Measurements from ENCODE around the gene ZNF428. TPM values are rescaled to one million over a fixed set of nuclear protein-coding genes. Genes with fewer than 3 reads are reported as not detected.

The ZNF428 gene
- total and polyA plus RNA-seq, 8 donors = 12.0 to 55.0 (median 19.4) TPM

DNA sequence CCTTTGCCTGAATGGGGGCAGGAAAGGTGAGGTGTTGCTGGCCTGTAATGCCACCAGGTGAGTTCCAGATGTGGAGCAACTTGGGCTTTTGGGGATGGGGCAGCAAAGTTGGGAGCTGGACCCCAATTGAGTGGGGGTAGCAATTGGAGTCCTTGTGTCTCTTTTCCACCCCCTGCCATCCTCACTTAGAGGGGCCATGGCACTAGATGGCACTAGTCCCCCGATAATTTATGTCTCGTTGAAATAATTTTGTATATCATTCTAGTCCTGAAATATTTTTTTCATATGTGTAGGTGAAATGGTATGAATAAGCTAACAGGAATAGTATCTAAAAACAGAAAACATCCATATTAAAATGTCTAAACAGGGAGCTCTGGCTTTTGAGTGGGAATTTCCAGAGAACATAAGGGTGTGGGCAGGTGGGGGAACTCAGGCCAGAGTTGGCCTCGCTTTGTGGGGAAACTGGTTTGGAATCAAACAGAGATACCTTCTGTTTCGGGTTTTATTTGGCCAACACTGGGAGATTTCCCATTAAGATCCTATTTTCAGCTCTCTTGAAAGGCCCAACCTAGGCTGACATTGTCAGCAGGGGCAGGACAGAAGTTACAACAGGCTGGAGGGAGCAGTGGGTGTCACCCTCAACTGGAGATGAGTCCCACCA, 19.7 kb downstream of the ZNF428 start:
- Histone ChIP-seq H3K36me3 (peaks cover 0 to 5% (median 0%) of the 10 kb centered on the region in 3 donors), H3K9me3 (no peaks in the 10 kb centered on the region), H3K4me3 (no peak overlapping the region), H3K4me1 (peaks cover 6 to 12% (median 12%) of the 10 kb centered on the region in 3 donors), H3K27ac (no peak overlapping the region), H3K27me3 (no peaks in the 10 kb centered on the region)
- ATAC-seq = no peak
- no peak for TF ChIP-seq CTCF (IDR thresholded peaks at IDR 0.05)
- FAIRE-seq = no peak
- 65 to 73% methylated on average over 4 of the region's 4 CpGs for WGBS, 2 donors
- DNase-seq = no peak
- intact Hi-C loops (cut with DNase I) = no loop called here

GRCh38 chr19:43598445-43599240, 20.8 kb downstream of the ZNF428 start:
- 87 to 90% methylated on average over 19 of the region's 19 CpGs for WGBS, 2 donors
- intact Hi-C loops (cut with DNase I) = no loop called here
- Histone ChIP-seq H3K27ac (no peak overlapping the region), H3K4me3 (no peak overlapping the region), H3K4me1 (peaks cover 6 to 21% (median 17%) of the 10 kb centered on the region in 3 donors), H3K27me3 (no peaks in the 10 kb centered on the region), H3K9me3 (no peaks in the 10 kb centered on the region), H3K36me3 (peaks cover 0 to 5% (median 0%) of the 10 kb centered on the region in 3 donors)
- DNase-seq = no peak
- FAIRE-seq = no peak
- ATAC-seq = no peak
- no peak for TF ChIP-seq CTCF (IDR thresholded peaks at IDR 0.05)

GRCh38 chr19:43597876-43598275, 21.6 kb downstream of the ZNF428 start:
- H3K27ac ChIP-seq = no peak overlapping the region
- intact Hi-C loops (cut with DNase I) = no loop called here
- no peaks in the 10 kb centered on the region for H3K27me3 ChIP-seq
- no peaks in the 10 kb centered on the region for H3K9me3 ChIP-seq
- no peak overlapping the region for H3K4me3 ChIP-seq
- peaks cover 0 to 5% (median 4%) of the 10 kb centered on the region in 3 donors for H3K36me3 ChIP-seq
- DNase-seq (no peak), ATAC-seq (no peak), FAIRE-seq (no peak)
- TF ChIP-seq CTCF (IDR thresholded peaks at IDR 0.05) = no peak
- WGBS, 2 donors = 51 to 58% methylated on average over 5 of the region's 5 CpGs
- peaks cover 6 to 21% (median 17%) of the 10 kb centered on the region in 3 donors for H3K4me1 ChIP-seq

DNA sequence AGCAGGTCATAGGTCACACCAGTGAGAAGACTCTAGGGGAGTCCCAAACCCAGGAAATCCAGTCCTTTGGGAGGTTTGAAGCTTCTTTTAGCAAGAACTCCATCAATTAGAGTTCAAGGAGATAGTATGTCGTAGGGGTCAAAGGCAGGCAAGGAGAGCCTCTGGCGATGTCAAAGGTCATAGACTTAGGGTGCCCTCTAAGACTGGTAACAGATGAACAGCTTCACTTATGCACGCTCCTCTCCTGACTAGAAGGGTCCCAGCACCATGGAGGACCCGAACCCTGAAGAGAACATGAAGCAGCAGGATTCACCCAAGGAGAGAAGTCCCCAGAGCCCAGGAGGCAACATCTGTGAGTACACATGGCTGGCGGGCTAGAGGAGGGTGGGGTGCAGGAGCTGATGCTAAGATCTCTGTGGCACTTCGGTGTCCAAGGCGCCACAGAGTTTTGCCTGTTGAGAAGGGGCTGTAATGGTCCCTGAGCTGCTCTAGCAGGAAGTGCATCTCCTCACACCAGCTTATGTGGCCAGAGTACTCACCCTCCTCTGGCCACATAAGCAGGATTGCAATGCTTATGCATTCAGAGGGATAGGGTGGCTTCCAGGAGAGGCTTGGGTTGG, 22.5 kb downstream of the ZNF428 start:
- Histone ChIP-seq H3K4me1 (peaks cover 6 to 21% (median 17%) of the 10 kb centered on the region in 3 donors), H3K4me3 (peak overlapping the region; percentile 53 to 60 (median 54)), H3K36me3 (peaks cover 0 to 13% (median 12%) of the 10 kb centered on the region in 3 donors), H3K9me3 (no peaks in the 10 kb centered on the region), H3K27ac (peak overlapping the region; percentile 96 to 99 (median 98)), H3K27me3 (no peaks in the 10 kb centered on the region)
- intact Hi-C loops (cut with DNase I) = no loop called here
- WGBS, 2 donors = 20 to 22% methylated on average over 7 of the region's 7 CpGs
- ATAC-seq = no peak
- DNase-seq = peak in 1 of 6 donors; percentile 29
- no peak for FAIRE-seq
- no peak for TF ChIP-seq CTCF (IDR thresholded peaks at IDR 0.05)

Measured in pancreas (tissue), 10 donors.